Chondrocyte (in vitro differentiated cells): ENCODE results near the gene SORBS2. TPM values are rescaled to one million over a fixed set of nuclear protein-coding genes. Genes with fewer than 3 reads are reported as not detected.

Source experiments
- DNase-seq: peaks from one replicate; pipeline ENCODE4 v3.0.0; 2021; ENCODE audit warnings: mixed read lengths, low spot score
- H3K27ac Mint-ChIP-seq: one replicate; pipeline ENCODE4 v1.8.0; 2021; ENCODE audit warnings: mild to moderate bottlenecking, moderate library complexity, mixed read lengths; ENCODE audit not compliant: unreplicated experiment
- H3K27me3 Mint-ChIP-seq: 2 replicates; pipeline ENCODE4 v1.8.0; 2021; ENCODE audit warnings: low read depth, mixed read lengths
- H3K36me3 Mint-ChIP-seq: 2 replicates; pipeline ENCODE4 v1.8.0; 2021; ENCODE audit warnings: low read depth, mixed read lengths
- H3K4me1 Mint-ChIP-seq: 2 replicates; pipeline ENCODE4 v1.8.0; 2021; ENCODE audit warnings: low read depth, mild to moderate bottlenecking, mixed read lengths
- H3K4me3 Mint-ChIP-seq: one replicate; pipeline ENCODE4 v1.8.0; 2021; ENCODE audit warnings: mild to moderate bottlenecking, moderate library complexity, mixed read lengths; ENCODE audit not compliant: unreplicated experiment
- H3K9me3 Mint-ChIP-seq: 2 replicates; pipeline ENCODE4 v1.8.0; 2021; ENCODE audit warnings: low read depth, mixed read lengths
- CTCF ChIP-seq: fragments of 200-600 bp; sonication (generic); IDR thresholded peaks from 2 replicates; pipeline ENCODE4 v1.5.0; 2021; ENCODE audit warnings: antibody characterized with exemption, mild to moderate bottlenecking, moderate library complexity
- total RNA-seq: library from RNA; stranded (reverse); gene quantifications from 3 replicates; pipeline ENCODE4 v1.2.1, GENCODE V29; 2021

Gene SORBS2
- total RNA-seq, 1 donor from 2014 or later = 104 TPM

GRCh38 chr4:185638093-185638492 lies 173.9 kb downstream of the SORBS2 start:
- peaks cover 19% of the 10 kb centered on the region for H3K4me1 Mint-ChIP-seq
- no peak overlapping the region for H3K27ac Mint-ChIP-seq
- no peaks in the 10 kb centered on the region for H3K27me3 Mint-ChIP-seq
- TF ChIP-seq CTCF = no peak
- no peaks in the 10 kb centered on the region for H3K9me3 Mint-ChIP-seq
- H3K36me3 Mint-ChIP-seq = peaks cover 11% of the 10 kb centered on the region
- DNase-seq = no peak
- no peak overlapping the region for H3K4me3 Mint-ChIP-seq

- Mint-ChIP-seq H3K4me3 (no peak overlapping the region), H3K4me1 (peaks cover 12% of the 10 kb centered on the region), H3K27me3 (no peaks in the 10 kb centered on the region), H3K36me3 (peaks cover 7% of the 10 kb centered on the region), H3K9me3 (no peaks in the 10 kb centered on the region), H3K27ac (no peak overlapping the region)
- no peak for DNase-seq
- no peak for TF ChIP-seq CTCF
Observed at GRCh38 chr4:185637163-185637875, 174.7 kb downstream of the SORBS2 start.

- no peaks in the 10 kb centered on the region for H3K9me3 Mint-ChIP-seq
- no peak overlapping the region for H3K4me3 Mint-ChIP-seq
- TF ChIP-seq CTCF = peak; percentile 79
- no peaks in the 10 kb centered on the region for H3K27me3 Mint-ChIP-seq
- no peak for DNase-seq
- H3K36me3 Mint-ChIP-seq = peaks cover 8% of the 10 kb centered on the region
- H3K27ac Mint-ChIP-seq = no peak overlapping the region
- H3K4me1 Mint-ChIP-seq = peaks cover 3% of the 10 kb centered on the region
Observed at GRCh38 chr4:185634066-185634652, 177.8 kb downstream of the SORBS2 start.

GRCh38 chr4:185626798-185627197 lies 185.2 kb downstream of the SORBS2 start:
- Mint-ChIP-seq H3K27ac (no peak overlapping the region), H3K4me1 (no peaks in the 10 kb centered on the region), H3K27me3 (no peaks in the 10 kb centered on the region), H3K36me3 (peaks cover 29% of the 10 kb centered on the region), H3K9me3 (no peaks in the 10 kb centered on the region), H3K4me3 (no peak overlapping the region)
- no peak for DNase-seq
- TF ChIP-seq CTCF = no peak

GRCh38 chr4:185625503-185625902 lies 186.5 kb downstream of the SORBS2 start:
- Mint-ChIP-seq H3K9me3 (no peaks in the 10 kb centered on the region), H3K27me3 (no peaks in the 10 kb centered on the region), H3K4me1 (no peaks in the 10 kb centered on the region), H3K36me3 (peaks cover 29% of the 10 kb centered on the region), H3K27ac (no peak overlapping the region), H3K4me3 (no peak overlapping the region)
- no peak for TF ChIP-seq CTCF
- no peak for DNase-seq
